ENCODE measurements around the gene PCARE.

GRCh38 chr2:29105375-29105774 is 31.1 kb upstream of the PCARE start:
- no peak for TF ChIP-seq POLR2A (IDR thresholded peaks at IDR 0.05; ENCODE audit: low read depth, low read length)
- TF ChIP-seq POLR2AphosphoS5 (IDR thresholded peaks at IDR 0.05; ENCODE audit: low read depth, low read length): no peak
- no peak for TF ChIP-seq TAF1 (IDR thresholded peaks at IDR 0.05; ENCODE audit: borderline replicate concordance, low read depth, low read length)
